Thyroid gland (tissue), 4 donors: ENCODE measurements around the gene CHCHD6.

ENCODE experiments used
- POLR2A ChIP-seq, 2 donors: fragments of 450-650 bp; IDR thresholded peaks; one replicate each; pipeline ENCODE4 v1.6.1; 2017; ENCODE audit warnings: antibody characterized with exemption in 2 of 2, mild to moderate bottlenecking in 2 of 2, moderate library complexity in 1 of 2
- TF ChIP-seq, protein P1 (sequence below), 6 experiments: fragments of 200-600 bp in 3 of 6; fragments of 450-650 bp in 3 of 6; sonication (generic) in 3 of 6; IDR thresholded peaks; one replicate each; pipeline ENCODE4 v1.5.1; 2016 to 2019; ENCODE audit warnings: antibody characterized with exemption in 6 of 6, mild to moderate bottlenecking in 2 of 6, inconsistent platforms in 1 of 6, moderate library complexity in 1 of 6

DNA sequence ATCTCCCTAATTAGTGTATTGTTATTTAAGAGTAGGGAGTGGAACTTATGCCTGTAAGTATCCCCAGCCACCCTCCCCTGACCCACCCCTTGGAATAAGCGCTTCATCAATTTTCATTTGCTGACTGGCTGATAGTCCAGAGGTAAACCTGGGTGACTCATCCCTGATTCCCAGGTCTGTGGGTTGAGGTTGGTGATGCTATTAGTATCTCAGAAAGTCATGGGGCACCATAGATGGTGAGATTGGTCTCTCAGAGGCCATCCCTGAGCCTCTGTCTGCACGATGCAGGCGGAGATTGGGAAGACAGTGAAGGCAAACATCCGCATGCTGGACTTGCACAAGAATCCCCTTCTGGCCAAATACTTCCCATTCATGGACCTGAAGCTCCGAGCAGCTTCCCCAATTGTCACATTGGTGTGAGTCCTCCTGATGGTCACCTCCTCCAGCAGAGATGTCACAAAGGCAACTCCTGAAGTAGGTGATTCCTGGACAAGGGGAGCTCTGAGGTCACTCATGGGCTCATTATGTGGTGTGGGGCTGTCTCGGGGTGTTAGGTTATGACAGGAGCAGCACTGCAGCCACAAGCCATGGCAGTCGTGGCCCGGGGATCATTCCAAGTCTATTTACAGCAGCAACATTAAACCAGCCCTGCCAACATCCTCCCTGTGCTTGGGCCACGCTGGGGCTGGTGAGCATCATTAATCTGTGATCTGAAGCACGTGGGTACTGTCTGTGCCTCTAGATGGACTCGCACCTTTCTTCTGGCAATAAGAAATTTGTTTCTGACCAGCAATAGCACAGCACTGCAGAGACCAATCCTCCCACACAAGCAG, 42.3 kb upstream of the CHCHD6 start:
- TF ChIP-seq, protein P1, sequence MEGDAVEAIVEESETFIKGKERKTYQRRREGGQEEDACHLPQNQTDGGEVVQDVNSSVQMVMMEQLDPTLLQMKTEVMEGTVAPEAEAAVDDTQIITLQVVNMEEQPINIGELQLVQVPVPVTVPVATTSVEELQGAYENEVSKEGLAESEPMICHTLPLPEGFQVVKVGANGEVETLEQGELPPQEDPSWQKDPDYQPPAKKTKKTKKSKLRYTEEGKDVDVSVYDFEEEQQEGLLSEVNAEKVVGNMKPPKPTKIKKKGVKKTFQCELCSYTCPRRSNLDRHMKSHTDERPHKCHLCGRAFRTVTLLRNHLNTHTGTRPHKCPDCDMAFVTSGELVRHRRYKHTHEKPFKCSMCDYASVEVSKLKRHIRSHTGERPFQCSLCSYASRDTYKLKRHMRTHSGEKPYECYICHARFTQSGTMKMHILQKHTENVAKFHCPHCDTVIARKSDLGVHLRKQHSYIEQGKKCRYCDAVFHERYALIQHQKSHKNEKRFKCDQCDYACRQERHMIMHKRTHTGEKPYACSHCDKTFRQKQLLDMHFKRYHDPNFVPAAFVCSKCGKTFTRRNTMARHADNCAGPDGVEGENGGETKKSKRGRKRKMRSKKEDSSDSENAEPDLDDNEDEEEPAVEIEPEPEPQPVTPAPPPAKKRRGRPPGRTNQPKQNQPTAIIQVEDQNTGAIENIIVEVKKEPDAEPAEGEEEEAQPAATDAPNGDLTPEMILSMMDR (IDR thresholded peaks at IDR 0.05), result no peak
- no peak for TF ChIP-seq POLR2A (IDR thresholded peaks at IDR 0.05)
